ENCODE results near the gene PRIM2.
"Not testable (repeated sequence)": the region's sequence is repeated elsewhere in the genome, so short reads cannot be mapped to it uniquely, and the experiment has no call there.

- not testable (repeated sequence) for TF ChIP-seq CTCF (conservative IDR thresholded peaks at IDR 0.05 in 1 of 2, IDR thresholded peaks at IDR 0.05 in 1 of 2; ENCODE audit: low read depth in 1 of 2, low read length in 2 of 2); EZH2 (IDR thresholded peaks at IDR 0.05; ENCODE audit: low read length, missing control alignments)
These were observed 353.8 kb downstream of the PRIM2 start for GRCh38 chr6:57671237-57671636.

Data from fibroblast of lung (primary cell).